Measurements from ENCODE around the gene ZNF76.

Gene ZNF76

DNA sequence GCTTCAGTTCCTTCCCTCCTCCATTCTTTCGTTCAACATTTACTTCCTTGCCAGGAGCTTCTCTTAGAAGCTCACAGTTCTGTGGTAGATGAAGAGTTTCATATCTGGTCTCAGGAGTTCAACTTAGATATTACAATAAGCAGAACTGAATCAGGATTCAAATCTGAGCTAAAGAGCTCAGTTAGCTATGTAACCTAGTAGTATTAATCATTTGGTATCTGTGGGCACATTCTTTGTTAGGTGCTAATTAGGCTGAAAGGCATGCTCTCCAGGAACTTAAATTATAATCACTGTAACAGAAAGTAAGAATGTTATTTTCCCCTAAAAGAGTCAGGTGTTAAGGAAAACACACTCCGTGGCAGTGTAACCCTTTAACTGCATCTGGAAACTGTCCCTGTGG lies 8.4 kb downstream of the ZNF76 start:
- no peak for DNase-seq (ENCODE audit: low read depth)

GRCh38 chr6:35272005-35272404 lies 12.5 kb downstream of the ZNF76 start:
- no peak for DNase-seq (ENCODE audit: low read depth)

- DNase-seq (ENCODE audit: low read depth) = no peak
These were observed 14.5 kb downstream of the ZNF76 start for GRCh38 chr6:35273822-35274559.

DNA sequence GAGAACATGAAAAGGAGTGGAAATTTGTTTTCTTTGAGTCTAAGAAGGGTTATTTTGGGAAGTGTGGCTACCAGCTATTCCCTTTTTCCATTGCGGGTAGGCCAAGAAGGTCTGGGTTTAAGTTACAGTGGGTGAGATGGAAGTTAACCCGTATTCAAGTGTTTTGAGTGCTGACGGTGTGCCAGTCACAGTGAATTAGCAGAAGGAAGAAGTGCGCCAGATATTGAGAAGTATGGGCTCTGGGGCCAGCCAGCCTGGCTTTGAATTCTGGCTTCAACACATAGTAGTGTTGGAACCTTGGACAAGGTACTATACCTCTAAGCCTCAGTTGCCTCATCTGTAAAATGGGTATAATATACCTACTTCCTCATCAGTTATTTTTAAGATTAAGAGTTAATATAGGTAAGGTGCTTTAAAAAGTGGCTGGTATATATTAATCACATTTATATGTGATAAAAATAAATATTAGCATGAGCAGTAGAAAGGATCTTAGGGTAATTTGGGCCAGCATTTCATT lies 16.3 kb downstream of the ZNF76 start:
- DNase-seq (ENCODE audit: low read depth) = no peak

GRCh38 chr6:35278708-35279107 lies 19.2 kb downstream of the ZNF76 start:
- no peak for DNase-seq (ENCODE audit: low read depth)

DNA sequence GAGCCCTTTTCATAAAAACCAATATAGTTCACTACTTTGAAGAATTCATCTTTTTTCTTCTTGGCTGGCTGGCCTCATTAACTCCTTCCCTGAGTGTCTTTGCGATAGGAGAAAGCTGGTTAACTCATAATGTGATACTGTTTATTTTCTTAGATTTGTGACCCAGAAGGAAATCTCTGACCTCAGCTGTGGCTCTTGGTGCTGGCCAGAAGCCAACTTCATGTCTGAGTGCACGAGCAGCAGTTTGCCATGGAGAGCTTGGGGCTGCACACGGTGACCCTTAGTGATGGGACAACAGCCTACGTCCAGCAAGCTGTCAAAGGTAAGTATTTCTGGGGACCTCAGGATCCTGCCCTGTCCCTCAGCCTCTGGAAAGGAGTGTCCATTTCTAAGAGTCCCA lies 21.4 kb downstream of the ZNF76 start:
- peak; percentile 41 for DNase-seq (ENCODE audit: low read depth)

DNA sequence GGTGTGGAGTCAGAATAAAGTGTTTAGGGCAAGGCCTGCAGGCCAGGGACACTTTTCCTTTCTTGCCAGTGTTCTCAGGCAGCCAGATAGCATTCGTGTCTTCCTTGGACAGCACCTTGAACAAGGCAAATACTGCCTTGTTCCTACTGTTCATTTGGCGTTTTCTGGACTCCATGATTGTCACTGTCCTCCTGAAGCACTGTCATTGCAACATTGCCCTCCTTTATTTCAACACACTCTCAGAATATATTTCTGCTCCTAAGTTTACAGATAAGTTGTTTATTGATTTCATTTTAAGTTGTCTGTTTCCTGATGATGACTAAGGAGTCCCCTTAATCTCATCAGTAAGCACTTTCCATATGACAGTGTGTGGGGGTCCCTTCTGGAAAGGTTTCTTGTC lies 22.9 kb downstream of the ZNF76 start:
- no peak for DNase-seq (ENCODE audit: low read depth)

- DNase-seq (ENCODE audit: low read depth) = no peak
These were observed 23.8 kb downstream of the ZNF76 start for GRCh38 chr6:35283361-35283760.

GRCh38 chr6:35287671-35288396 lies 28.3 kb downstream of the ZNF76 start:
- peak; percentile 41 for DNase-seq (ENCODE audit: low read depth)

GRCh38 chr6:35288834-35289233 lies 29.3 kb downstream of the ZNF76 start:
- DNase-seq (ENCODE audit: low read depth) = no peak

DNA sequence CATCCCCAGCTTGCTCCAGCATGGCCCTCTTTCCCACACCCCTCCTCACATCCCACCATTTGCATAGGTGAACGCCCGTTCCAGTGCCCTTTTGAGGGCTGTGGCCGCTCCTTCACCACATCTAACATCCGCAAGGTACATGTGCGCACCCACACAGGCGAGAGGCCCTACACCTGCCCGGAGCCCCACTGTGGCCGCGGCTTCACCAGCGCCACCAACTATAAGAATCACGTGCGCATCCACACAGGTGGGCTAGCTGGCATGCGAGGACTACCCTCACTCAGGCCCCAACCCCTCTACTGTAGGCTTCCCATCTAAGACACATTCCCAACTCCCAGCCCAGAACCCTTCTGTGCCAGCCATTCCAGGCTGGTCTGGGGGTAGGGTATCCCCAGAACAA lies 32.0 kb downstream of the ZNF76 start:
- DNase-seq (ENCODE audit: low read depth) = no peak

- DNase-seq (ENCODE audit: low read depth) = no peak
These were observed 33.0 kb downstream of the ZNF76 start for GRCh38 chr6:35292494-35292893.

DNA sequence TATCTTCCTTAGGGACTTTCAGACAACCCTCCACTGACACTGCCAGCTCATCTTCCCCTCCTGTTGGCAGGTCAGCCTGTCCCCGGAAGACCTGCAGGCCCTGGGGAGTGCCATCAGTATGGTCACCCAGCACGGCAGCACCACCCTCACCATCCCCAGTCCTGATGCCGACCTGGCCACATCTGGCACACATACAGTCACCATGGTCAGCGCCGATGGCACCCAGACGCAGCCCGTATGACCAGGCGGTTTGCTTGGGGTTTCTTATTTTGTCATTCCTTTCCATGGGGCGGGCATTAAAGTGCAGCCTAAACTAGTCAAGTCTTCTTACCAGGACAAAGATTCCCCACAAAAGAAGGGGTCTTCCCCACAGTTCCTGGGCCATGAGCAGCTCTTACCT lies 34.1 kb downstream of the ZNF76 start:
- DNase-seq (ENCODE audit: low read depth) = no peak

DNA sequence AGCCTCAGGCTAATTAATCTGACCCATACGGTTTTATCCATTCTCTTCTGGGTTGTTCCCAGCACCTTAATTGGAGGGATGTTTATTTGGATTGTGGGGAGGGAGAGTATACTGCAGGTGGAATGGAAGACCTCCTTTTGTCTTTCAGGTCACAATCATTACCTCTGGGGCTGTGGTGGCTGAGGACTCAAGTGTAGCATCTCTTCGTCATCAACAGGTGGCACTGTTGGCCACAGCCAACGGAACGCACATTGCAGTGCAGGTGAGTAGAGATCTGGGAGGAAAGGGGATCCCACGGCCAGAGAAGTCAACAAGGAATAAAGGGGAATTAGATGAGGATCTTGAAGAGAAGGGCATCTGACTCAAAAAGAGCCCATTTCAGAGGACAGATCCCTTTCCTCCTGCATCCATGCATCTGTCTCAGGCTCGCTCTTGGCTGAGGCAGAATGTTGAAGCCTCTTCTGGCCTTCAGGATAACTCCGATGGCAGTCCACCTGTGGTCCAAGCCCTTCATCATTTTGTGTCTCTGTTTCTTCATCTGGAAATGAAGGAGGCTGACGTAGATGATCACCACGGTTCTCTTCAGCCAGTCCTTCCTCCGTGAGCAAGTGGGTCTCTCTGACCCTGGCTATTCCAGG lies 34.9 kb downstream of the ZNF76 start:
- peak; percentile 45 for DNase-seq (ENCODE audit: low read depth)

DNA sequence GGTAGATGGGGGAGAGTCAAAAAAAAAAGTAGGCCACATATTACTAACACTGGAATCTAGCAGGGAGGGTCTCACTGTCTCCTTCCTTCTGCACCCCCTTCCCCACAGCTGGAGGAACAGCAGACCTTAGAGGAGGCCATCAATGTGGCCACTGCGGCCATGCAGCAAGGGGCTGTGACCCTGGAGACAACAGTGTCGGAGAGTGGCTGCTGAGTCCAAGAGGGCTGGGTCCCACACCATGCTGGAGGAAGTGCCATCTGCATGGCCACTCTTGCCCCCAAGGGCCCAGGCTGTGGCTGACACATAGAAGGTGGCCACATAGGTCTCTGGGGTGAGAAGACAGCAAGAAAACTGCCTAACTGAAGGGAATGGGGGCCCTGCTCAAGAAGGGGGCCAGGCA lies 35.5 kb downstream of the ZNF76 start:
- no peak for DNase-seq (ENCODE audit: low read depth)

- no peak for DNase-seq (ENCODE audit: low read depth)
These were observed 36.2 kb downstream of the ZNF76 start for GRCh38 chr6:35295521-35296315.

GRCh38 chr6:35296931-35297600 lies 37.5 kb downstream of the ZNF76 start:
- DNase-seq (ENCODE audit: low read depth) = no peak

DNA sequence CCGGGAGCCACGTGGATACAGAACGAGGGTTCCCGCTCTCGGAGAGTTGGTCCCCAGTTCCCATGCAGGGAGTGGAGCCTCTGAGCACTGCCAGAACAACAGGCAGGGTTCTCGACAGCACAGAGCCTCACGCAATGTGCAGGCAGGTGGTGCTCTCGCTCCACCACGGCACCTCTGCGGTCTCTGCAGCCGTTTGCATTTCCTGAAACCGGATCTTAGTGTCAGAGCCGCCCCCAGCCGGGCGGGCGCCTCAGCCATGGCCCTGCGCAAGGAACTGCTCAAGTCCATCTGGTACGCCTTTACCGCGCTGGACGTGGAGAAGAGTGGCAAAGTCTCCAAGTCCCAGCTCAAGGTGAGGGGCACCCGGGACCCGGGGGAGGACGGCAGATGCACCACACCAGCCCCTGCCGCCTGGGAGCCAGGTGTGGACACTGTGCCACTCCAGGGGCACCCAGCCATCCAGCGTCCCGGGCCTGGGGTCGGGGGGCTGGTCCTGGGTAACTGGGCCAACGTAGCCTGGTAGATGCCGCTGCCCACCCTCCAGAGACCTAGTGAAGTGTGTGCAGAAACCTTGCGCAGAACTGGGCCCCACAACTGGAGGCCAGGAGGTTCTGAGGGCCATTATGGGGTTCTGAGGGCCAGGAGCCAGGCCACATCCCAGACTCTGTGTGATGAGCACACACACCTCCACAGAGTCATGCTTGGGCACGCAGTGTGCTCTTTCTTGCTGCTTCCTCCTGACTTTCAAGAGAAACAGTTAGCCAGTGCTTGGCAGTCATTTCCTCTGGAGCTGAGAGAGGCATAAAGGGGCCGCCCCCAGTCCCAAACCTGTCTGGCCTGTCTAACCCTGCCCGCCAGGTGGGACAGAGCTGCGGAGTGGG lies 38.3 kb downstream of the ZNF76 start, which contains the start of gene DEF6:
DEF6 (plus strand) TSS at position 218 of the 881 bp plus-strand sequence; CDS start at position 257, 39 bp downstream.
- peak; percentile 90 for DNase-seq (ENCODE audit: low read depth)

- DNase-seq (ENCODE audit: low read depth) = no peak
These were observed 39.1 kb downstream of the ZNF76 start for GRCh38 chr6:35298625-35299140.

DNA sequence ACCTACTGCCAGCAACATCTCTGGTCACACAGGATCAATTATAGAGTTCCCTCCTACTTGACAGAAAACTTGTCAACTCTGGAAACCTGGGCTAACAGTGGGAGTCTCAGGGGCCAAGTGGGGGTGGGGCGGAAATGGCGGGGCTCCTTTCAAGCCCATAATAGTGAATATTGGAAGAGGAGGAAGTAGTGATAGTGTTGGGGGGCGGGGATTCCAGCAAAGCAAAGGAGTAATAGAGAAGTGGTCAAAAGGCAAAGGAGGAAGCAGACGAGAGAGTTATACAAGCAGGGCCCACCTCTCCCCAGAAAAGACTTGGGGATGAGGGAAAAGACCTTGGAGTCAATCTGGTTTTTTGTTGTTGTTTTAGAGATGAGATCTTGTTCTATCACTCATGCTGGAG lies 40.1 kb downstream of the ZNF76 start:
- DNase-seq (ENCODE audit: low read depth) = no peak
